Fibroblast of villous mesenchyme (primary cell): ENCODE data around the gene TMEM129. TPM values are rescaled to one million over a fixed set of nuclear protein-coding genes. Genes with fewer than 3 reads are reported as not detected.

Experiments used
- DNase-seq: peaks from one replicate; pipeline ENCODE4 v3.0.0-alpha.2; 2010; ENCODE audit warnings: low read depth
- H3K4me3 ChIP-seq: 2 replicates; pipeline ENCODE4 v1.5.1; 2011; ENCODE audit warnings: low read depth, mild to moderate bottlenecking, low read length
- total RNA-seq: library from RNA; depleted of rRNA; stranded (reverse); fragments of >200 nt; gene quantifications from 2 replicates; pipeline ENCODE4 v1.2.3, GENCODE V29; 2012
- TF ChIP-seq, protein P1 (sequence below): IDR thresholded peaks from 2 replicates; pipeline ENCODE4 v1.5.1; 2012; ENCODE audit warnings: low read depth, mild to moderate bottlenecking, low read length; ENCODE audit not compliant: insufficient read depth

TMEM129 gene
- total RNA-seq, 1 donor: 31.1 TPM

DNA sequence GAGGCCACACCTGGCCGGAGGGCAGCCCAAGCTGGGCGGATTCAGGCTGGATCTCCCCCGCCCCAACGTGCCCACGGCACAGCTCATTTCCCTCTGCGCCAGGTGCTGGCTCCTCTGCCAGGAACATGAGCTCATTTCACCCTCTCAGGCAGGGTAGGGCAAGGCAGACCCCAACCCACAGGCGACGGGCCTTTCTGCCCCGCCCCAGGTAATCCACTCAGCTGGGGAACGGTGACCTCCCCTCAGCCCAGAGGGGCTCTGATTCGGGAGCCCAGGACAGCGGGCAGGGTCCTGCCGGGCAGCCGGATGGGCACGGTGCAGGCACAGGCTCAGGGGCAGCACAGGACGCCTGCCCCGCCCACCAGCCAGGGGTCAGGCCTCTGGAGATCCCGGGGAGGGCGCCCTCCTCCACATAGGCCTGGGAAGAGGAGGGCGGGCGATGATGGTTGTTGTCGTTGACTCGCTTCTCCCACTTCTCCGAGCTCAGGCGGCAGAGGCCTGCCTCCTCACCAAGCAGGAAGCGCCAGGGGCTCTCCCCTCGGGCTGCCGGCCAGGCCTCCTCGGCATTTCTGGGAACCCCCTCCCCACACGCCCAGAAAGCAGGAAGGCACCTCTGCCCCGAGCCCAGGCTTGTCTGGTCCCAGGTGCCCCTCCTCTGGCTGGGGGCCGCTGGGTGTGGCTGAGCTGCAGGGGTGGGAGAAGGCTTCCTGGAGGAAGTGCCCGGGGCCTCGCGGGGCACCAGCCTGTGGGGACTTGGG lies 31.3 kb upstream of the TMEM129 start:
- no peak overlapping the region for H3K4me3 ChIP-seq
- TF ChIP-seq, protein P1, sequence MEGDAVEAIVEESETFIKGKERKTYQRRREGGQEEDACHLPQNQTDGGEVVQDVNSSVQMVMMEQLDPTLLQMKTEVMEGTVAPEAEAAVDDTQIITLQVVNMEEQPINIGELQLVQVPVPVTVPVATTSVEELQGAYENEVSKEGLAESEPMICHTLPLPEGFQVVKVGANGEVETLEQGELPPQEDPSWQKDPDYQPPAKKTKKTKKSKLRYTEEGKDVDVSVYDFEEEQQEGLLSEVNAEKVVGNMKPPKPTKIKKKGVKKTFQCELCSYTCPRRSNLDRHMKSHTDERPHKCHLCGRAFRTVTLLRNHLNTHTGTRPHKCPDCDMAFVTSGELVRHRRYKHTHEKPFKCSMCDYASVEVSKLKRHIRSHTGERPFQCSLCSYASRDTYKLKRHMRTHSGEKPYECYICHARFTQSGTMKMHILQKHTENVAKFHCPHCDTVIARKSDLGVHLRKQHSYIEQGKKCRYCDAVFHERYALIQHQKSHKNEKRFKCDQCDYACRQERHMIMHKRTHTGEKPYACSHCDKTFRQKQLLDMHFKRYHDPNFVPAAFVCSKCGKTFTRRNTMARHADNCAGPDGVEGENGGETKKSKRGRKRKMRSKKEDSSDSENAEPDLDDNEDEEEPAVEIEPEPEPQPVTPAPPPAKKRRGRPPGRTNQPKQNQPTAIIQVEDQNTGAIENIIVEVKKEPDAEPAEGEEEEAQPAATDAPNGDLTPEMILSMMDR: no peak
- DNase-seq: peak; percentile 22

DNA sequence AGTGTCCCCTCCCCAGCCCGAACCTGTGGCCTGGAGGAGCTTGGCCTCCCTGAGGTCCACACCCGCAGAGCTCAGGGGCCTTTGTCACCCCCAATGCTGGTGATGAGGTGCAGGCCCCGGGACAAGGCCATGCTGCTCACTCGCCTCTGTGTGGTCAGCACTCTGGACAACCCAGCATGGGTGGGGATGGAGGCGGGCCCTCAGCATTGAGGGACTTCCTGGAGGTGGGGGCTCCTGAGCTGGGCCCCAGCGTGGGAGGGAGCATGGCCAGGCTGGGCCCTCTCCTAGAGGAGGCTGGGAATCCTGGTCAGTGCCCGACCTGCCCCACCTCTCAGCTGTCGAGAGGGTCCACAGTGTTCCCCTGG lies 30.8 kb upstream of the TMEM129 start:
- no peak for DNase-seq
- TF ChIP-seq, protein P1: no peak
- no peak overlapping the region for H3K4me3 ChIP-seq

DNA sequence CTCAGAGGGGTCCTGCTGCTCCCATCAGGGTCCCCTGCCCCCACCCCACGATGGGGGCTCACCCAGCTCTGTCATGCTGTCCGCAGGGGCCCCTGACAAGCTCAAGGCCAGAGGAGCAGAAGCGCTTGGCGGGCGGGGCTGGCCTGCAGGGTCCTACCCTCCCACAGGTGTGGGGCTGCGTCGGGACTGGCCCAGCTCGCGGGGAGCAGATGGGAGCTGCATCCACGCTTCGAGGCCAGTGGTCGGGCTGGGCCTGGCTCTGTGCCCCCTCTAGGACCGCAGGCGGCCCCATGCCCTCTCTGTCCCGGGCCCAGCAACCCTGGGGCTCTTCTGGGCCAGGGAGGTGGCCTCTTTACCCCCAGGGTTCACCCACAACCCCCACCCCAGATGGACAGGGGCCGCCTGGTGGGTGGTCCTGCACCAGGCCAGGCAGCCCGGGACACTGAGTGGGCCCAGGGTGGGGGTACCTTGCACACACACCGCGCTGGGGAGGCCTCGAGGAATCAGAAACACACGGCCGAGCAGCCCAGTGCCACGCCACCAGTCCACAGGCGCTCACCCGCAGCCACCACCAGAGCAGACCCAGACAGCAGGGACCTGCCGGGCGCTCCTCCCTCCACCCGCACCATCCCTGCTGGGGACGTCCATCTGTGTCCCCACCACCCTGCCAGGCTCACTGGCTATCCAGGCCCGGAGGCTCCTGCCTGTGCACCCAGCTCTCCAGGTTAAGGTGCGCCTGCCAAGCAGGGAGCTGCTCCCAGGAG lies 30.2 kb upstream of the TMEM129 start:
- TF ChIP-seq, protein P1: no peak
- H3K4me3 ChIP-seq: no peak overlapping the region
- no peak for DNase-seq

GRCh38 chr4:1750381-1751154 lies 29.4 kb upstream of the TMEM129 start:
- TF ChIP-seq, protein P1: no peak
- DNase-seq: no peak

DNA sequence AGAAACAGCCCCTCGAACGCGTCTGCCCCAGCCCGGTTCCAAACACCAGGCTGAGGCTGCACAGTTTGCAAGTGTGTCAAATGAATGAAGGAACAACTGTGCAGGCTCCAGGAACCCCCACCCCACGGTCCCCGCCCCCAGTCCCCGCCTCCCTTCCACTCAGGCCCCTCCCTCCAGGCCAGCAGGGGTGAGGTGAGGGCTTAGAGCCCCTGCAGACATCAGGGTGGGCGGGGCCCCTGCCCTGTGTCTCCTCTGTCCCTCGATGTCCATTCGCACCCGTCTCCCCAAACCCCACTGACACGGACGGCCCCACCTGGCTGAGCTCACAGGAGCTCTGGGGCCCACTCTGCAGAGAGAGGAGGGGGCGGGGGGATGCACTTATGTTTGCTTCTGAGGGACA lies 28.7 kb upstream of the TMEM129 start:
- no peak for DNase-seq
- TF ChIP-seq, protein P1: no peak
- H3K4me3 ChIP-seq: no peak overlapping the region

More at GRCh38 chr4:1750381-1751154, 29.4 kb upstream of the TMEM129 start:
- no peak overlapping the region for H3K4me3 ChIP-seq

GRCh38 chr4:1749370-1749769 lies 28.2 kb upstream of the TMEM129 start:
- H3K4me3 ChIP-seq: no peak overlapping the region
- TF ChIP-seq, protein P1: no peak
- DNase-seq: no peak
